Suppressor macrophage treated with lipopolysaccharide for 4 hours (primary cell): ENCODE data around the gene RAMAC.
"Not testable (repeated sequence)": the region's sequence is repeated elsewhere in the genome, so short reads cannot be mapped to it uniquely, and the experiment has no call there.

Experiments
- DNase-seq: peaks from one replicate; pipeline ENCODE4 v3.0.0-alpha.2; 2020

Gene RAMAC

DNA sequence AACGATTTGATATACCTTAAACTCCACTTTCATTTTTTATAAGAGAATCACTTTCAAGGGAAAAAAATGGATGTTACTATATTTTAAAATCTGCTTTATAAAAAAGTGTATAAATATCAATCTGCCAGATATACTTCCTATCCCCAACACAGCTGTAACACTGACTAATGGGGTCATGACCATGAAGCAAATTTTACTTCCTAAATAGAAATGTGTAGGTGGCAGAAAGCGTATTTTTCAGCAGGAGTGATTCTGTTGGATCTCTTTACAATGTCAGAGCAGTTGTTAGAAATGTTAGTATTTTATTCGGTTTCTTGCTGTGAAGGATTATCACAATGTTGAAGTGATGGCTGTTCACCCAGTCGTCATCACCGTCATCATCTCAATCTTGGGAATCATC, 30.9 kb downstream of the RAMAC start:
- DNase-seq = peak; percentile 62

DNA sequence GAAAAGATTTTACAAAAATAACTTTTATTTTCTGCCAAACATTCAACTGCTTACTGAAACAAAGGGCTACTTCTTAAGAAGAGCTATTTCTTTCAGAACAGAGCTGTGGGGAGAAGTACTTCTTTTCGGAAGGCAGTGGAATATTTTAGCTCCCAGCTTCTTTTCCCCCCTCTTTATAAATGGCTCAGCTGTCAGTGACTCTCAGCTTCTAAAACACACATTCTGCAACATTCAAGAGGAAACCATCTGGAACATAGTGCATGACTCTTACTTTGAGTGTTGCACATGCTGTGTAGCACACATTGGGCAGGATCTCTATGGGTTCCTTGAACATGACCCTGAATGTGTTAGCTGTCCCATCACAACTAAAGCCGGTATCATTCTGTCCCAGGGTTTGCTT, 32.4 kb downstream of the RAMAC start:
- no peak for DNase-seq

DNA sequence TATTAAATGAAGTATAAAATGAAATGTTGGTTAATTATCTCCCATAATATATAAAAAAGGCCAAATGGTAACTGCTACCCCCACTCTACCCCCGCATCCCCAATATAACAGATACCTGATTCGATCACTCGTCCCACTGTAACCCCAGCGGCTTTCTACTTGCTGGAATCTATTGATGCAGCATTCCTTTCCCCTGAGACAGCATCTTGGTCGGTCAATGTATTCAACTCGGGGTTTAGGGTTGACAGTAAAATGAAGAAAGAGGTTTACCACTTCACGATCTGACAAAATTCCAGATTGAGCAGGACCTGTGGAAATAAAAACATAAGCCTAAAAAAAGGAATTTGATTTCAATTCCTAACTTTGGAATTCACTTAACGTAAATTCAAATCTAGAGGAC, 44.0 kb downstream of the RAMAC start:
- DNase-seq = no peak

DNA sequence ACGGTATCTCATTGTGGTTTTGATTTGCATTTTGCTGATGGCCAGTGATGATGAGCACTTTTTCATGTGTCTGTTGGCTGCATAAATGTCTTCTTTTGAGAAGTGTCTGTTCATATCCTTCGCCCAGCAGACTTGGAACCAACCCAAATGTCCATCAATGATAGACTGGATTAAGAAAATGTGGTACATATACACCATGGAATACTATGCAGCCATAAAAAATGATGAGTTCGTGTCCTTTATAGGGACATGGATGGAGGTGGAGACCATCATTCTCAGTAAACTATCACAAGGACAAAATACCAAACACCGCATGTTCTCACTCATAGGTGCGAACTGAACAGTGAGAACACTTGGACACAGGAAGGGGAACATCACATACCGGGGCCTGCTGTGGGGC, 45.2 kb downstream of the RAMAC start:
- DNase-seq = not testable (repeated sequence)

DNA sequence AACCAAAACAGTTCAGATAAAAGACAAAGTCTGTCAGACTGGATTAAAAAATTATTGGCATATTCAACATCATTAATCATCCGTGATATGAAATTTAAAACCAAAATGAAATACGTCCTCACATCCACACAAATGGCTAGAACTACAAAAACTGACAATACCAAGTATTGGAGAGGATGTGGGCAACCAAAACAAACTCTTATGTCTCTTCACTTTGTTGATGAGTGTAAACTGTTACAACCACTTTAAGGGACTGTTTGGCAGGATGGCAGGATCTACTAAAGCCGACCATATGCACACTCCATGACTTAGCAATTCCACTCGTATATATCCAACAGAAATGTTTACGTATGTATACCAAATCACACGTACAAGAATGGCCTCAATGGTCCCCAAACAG, 50.2 kb downstream of the RAMAC start:
- no peak for DNase-seq

DNA sequence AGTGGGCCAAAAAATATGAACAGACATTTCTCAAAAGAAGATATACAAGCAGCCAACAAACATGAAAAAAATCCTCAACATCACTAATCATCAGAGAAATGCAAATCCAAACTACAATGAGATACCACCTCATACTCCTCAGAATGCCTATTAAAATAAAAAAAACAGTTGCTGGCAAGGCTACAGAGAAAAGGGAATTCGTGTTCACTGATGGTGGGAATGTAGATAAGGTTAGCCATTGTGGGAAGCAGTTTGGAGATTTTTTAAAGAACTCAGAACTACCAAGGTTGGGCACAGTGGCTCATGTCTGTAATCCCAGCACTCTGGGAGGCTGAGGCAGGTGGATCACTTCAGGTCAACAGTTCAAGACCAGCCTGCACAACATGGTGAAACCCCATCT, 53.2 kb downstream of the RAMAC start:
- DNase-seq = no peak
